Tibial artery (tissue), 4 donors: Measurements from ENCODE around the gene DGKB.

Source experiments
- DNase-seq, 2 donors: peaks; one replicate each; pipeline ENCODE4 v3.0.0-alpha.2; 2019
- H3K27ac ChIP-seq, 2 donors: fragments of 200-600 bp; sonication (generic) in 1 of 2; 1 replicate in 1 of 2; 2 replicates in 1 of 2; pipeline ENCODE4 v1.5.1; 2018 to 2019; ENCODE audit warnings: mild to moderate bottlenecking in 1 of 2
- H3K27me3 ChIP-seq, 2 donors: fragments of 200-600 bp; sonication (generic) in 1 of 2; one replicate each; pipeline versions ENCODE4 v1.5.1 to v1.6.0; 2016 to 2019
- H3K36me3 ChIP-seq, 3 donors: fragments of 200-600 bp; sonication (generic) in 2 of 3; one replicate each; pipeline ENCODE4 v1.5.1; 2016 to 2019; ENCODE audit warnings: mild to moderate bottlenecking in 2 of 3
- H3K4me1 ChIP-seq, 4 donors: fragments of 200-600 bp; sonication (generic) in 2 of 4; 1 replicate in 3 of 4; 2 replicates in 1 of 4; pipeline ENCODE4 v1.5.1; 2016 to 2019
- H3K4me3 ChIP-seq, 2 donors: fragments of 200-600 bp; sonication (generic) in 1 of 2; 1 replicate in 1 of 2; 2 replicates in 1 of 2; pipeline ENCODE4 v1.5.1; 2018 to 2019; ENCODE audit warnings: mild to moderate bottlenecking in 2 of 2
- H3K9me3 ChIP-seq, 3 donors: fragments of 200-600 bp; sonication (generic) in 1 of 3; one replicate each; pipeline ENCODE4 v1.5.1; 2016 to 2019
- CTCF ChIP-seq, 2 experiments: fragments of 200-600 bp in 1 of 2; fragments of 450-650 bp in 1 of 2; IDR thresholded peaks; one replicate each; pipeline ENCODE4 v1.5.1; 2017 to 2019; ENCODE audit warnings: antibody characterized with exemption in 2 of 2, mild to moderate bottlenecking in 1 of 2, moderate library complexity in 1 of 2
- intact Hi-C: fragments of 100-400 bp; cut with DNase I; formaldehyde crosslinking; loops from one replicate; pipeline ENCODE4 v1.15.0; 2023; ENCODE audit warnings: low total_unique reads

DGKB gene

GRCh38 chr7:14931511-14932215, 29.1 kb upstream of the DGKB start:
- Histone ChIP-seq H3K4me3 (no peak overlapping the region), H3K4me1 (no peaks in the 10 kb centered on the region), H3K9me3 (no peaks in the 10 kb centered on the region), H3K27me3 (no peaks in the 10 kb centered on the region), H3K27ac (no peak overlapping the region), H3K36me3 (no peaks in the 10 kb centered on the region)
- no peak for TF ChIP-seq CTCF (IDR thresholded peaks at IDR 0.05)
- DNase-seq = no peak
- intact Hi-C loops = no loop called here

DNA sequence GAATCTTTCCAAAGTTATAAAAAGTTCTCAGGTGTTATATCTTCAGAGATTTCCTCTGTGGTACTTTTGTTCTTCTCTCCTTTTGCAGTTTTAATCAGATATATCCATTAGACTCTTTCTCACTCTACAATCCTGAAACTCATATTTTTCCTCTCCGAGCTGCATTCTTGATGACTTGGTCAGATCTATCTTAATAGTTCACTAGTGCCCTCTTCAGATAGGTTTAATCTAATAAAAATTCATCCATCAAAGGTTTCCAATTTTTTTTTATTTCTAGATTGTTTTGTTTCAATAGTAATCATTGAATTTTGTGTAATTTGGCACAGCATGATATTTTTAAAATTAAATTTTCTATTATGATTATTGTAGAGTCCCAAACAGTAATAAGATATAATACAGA, 21.8 kb upstream of the DGKB start:
- H3K36me3 ChIP-seq = no peaks in the 10 kb centered on the region
- DNase-seq = no peak
- no peak overlapping the region for H3K27ac ChIP-seq
- no peaks in the 10 kb centered on the region for H3K9me3 ChIP-seq
- no peaks in the 10 kb centered on the region for H3K27me3 ChIP-seq
- H3K4me3 ChIP-seq = no peak overlapping the region
- no peaks in the 10 kb centered on the region for H3K4me1 ChIP-seq
- TF ChIP-seq CTCF (IDR thresholded peaks at IDR 0.05) = no peak
- intact Hi-C loops = no loop called here

DNA sequence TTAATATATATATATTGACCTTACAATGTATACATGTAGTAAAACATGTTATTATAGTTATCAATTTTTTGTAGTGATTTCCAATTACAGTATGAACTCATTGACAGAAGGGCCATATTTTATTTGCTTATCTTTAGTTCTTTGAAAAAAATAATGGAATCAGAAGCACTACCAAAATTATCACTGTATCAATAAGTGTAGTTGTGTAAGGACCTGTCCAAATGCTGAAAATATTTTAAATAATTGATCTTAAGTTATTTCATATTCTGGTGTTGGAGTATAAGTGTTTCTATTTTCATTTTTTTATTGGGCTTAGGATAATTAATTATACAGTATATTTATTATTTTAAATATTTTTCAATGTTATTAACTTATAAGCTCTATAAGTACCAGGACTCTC, 8.5 kb upstream of the DGKB start:
- no peak for DNase-seq
- H3K36me3 ChIP-seq = no peaks in the 10 kb centered on the region
- intact Hi-C loops = no loop called here
- no peaks in the 10 kb centered on the region for H3K27me3 ChIP-seq
- H3K27ac ChIP-seq = no peak overlapping the region
- H3K4me3 ChIP-seq = no peak overlapping the region
- no peaks in the 10 kb centered on the region for H3K9me3 ChIP-seq
- TF ChIP-seq CTCF (IDR thresholded peaks at IDR 0.05) = no peak
- H3K4me1 ChIP-seq = no peaks in the 10 kb centered on the region

- no peaks in the 10 kb centered on the region for H3K9me3 ChIP-seq
These were observed 6.1 kb upstream of the DGKB start for GRCh38 chr7:14908697-14909096.

DNA sequence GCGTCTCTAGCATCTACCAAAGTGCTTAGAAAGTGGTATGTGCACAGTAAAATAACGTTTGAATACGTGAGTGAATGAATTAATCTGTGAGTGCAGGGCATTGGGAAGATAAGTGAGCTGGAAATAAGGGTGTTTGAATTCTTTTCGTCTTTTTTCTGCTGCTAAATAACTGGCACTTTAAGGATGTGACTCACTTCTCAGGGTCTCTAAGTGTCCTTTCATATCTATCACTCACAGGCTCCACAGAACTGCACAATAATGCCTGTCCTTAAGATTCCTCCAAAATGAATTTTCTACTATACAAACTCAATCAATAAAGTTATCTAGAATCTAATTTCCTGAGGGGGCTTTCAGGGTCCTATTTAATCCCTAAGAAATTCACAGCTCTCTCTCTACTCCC, 3.2 kb upstream of the DGKB start:
- TF ChIP-seq CTCF (IDR thresholded peaks at IDR 0.05) = no peak
- H3K9me3 ChIP-seq = no peaks in the 10 kb centered on the region
- no peak overlapping the region for H3K27ac ChIP-seq
- H3K4me1 ChIP-seq = peaks cover 0 to 7% (median 3%) of the 10 kb centered on the region in 4 donors
- intact Hi-C loops = no loop called here
- no peaks in the 10 kb centered on the region for H3K27me3 ChIP-seq
- DNase-seq = no peak
- H3K36me3 ChIP-seq = no peaks in the 10 kb centered on the region
- H3K4me3 ChIP-seq = no peak overlapping the region

More at GRCh38 chr7:14908697-14909096, 6.1 kb upstream of the DGKB start:
- DNase-seq = no peak
- intact Hi-C loops = no loop called here
- H3K36me3 ChIP-seq = no peaks in the 10 kb centered on the region
- H3K27me3 ChIP-seq = no peaks in the 10 kb centered on the region
- H3K4me1 ChIP-seq = no peaks in the 10 kb centered on the region
- H3K4me3 ChIP-seq = no peak overlapping the region
- no peak for TF ChIP-seq CTCF (IDR thresholded peaks at IDR 0.05)
- no peak overlapping the region for H3K27ac ChIP-seq

GRCh38 chr7:14900051-14900450, 2.5 kb downstream of the DGKB start:
- no peak for TF ChIP-seq CTCF (IDR thresholded peaks at IDR 0.05)
- H3K27ac ChIP-seq = no peak overlapping the region
- DNase-seq = no peak
- H3K9me3 ChIP-seq = no peaks in the 10 kb centered on the region
- no peaks in the 10 kb centered on the region for H3K27me3 ChIP-seq
- no peaks in the 10 kb centered on the region for H3K36me3 ChIP-seq
- H3K4me3 ChIP-seq = no peak overlapping the region
- intact Hi-C loops = no loop called here
- H3K4me1 ChIP-seq = peaks cover 0 to 11% (median 5%) of the 10 kb centered on the region in 4 donors
